IPS-11a (cell line): ENCODE results near the gene PNPLA8.
"Not testable (repeated sequence)": the region's sequence is repeated elsewhere in the genome, so short reads cannot be mapped to it uniquely, and the experiment has no call there.

Experiments
- H3K4me3 ChIP-seq: one replicate; pipeline ENCODE4 v1.5.1; 2013; ENCODE audit warnings: low read depth, low read length, control low read depth

The PNPLA8 gene

GRCh38 chr7:108479751-108480150, 46.2 kb downstream of the PNPLA8 start:
- H3K4me3 ChIP-seq: no peak overlapping the region

- H3K4me3 ChIP-seq: no peak overlapping the region
Observed at GRCh38 chr7:108479118-108479517, 46.8 kb downstream of the PNPLA8 start.

DNA sequence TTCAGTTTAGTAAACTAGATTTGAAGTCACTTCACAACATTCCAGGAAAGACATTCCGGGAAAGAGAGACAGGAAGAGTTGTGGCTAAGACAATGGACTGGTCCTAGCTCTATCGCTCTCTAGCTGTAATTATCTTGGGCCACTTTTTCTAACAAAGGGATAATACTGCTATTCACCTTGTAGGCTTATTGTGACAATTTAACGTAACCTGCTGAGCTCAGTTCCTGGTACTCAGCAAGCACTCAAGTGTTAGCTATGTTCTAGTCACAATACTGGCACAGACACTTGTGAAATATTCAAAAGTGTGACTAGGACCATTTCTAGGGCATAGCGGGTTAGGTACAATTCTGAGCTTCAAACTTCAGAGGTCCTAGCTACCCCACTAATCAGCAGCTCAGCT, 57.7 kb downstream of the PNPLA8 start:
- H3K4me3 ChIP-seq: no peak overlapping the region

GRCh38 chr7:108467391-108467790, 58.5 kb downstream of the PNPLA8 start:
- H3K4me3 ChIP-seq: no peak overlapping the region

DNA sequence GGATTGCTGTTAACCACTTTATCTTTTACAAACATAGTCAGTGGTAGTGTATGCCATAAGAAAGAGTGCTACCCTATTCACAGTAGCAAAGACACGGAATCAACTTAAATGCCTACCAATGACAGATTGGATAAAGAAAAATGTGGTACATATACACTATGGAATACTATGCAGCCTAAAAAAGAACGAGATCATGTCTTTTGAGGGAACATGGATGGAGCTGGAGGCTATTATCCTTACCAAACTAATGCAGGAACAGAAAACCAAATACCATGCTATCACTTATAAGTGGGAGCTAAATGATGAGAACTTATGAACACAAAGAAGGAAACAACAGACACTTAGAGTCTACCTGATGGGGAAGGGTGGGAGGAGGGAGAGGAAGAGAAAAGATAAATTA, 59.6 kb downstream of the PNPLA8 start:
- H3K4me3 ChIP-seq: not testable (repeated sequence)

DNA sequence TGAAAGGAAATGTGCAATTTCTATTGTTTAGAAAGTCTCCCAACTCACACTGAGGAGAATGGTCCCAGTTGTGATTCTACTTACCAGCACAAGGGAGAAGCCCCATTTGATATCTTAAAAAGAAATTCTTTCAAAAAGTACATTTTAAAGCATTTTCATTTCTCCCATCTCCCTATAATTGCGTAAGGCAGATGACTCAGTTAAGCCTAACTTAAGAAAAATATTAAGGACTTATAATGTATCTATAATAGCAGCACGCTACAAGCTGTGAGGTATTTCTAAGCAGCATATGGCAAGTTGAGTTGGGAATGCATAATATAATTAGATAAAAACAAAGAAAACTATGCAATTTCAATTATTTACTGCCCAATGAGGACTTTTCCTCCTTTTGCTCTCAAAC, 61.2 kb downstream of the PNPLA8 start:
- no peak overlapping the region for H3K4me3 ChIP-seq

DNA sequence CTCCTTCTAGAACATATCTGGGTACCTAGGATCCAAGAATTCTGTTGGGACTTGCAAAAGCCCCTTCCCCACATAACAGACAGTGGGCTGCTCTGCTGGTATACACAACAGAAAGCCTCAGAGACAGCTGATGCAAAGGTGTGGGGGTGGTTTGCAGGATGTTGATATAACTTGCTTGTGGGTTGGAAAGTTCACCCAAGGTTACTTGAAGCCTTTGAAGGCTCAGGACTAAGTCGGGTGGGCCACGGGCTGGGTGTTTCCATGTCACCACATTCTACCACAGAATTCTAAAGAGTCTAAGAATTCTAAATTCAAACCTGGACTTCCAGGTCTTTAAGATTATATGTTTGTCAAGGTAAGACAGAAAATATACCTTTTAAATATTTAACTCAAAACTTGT, 62.3 kb downstream of the PNPLA8 start:
- no peak overlapping the region for H3K4me3 ChIP-seq

DNA sequence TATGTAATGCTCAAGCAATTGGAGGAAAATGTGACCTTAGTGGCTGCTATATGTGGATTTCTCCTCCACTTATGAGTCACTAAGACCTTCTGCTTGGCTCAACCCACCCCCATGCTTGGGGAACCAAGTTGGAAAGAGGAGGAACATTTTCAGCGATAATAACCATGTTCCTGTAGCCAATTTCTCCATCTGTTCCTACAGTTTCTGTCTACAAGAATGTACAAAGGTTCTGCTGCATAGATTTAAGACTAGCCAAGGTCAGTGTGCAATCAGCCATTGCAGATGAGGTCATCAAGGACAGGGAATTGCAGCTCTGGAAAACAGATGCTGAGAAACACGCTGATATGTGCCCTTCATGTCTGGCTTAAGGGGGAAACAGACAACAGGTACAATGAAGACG, 64.1 kb downstream of the PNPLA8 start:
- no peak overlapping the region for H3K4me3 ChIP-seq

- H3K4me3 ChIP-seq: no peak overlapping the region
Observed at GRCh38 chr7:108460964-108461363, 65.0 kb downstream of the PNPLA8 start.

GRCh38 chr7:108459922-108460551, 65.9 kb downstream of the PNPLA8 start:
- H3K4me3 ChIP-seq: no peak overlapping the region

DNA sequence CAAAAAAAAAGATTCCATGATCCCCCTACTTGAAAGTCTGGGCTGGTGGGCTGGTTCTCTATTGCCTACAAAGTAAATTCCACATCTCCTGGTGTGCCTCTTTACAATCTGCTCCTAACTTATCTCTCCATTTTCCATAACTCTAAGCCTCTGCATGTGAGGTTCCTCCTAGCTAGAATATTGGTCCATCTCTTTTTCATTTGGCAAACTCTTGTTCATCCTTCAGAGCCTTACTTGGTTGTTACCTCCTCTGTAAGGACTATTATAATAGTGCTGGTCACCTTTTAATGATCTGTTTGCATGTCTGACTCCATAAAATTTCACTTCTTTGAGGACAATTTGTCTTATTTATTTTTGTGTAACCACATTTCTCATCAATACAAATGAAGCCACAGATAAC, 68.1 kb downstream of the PNPLA8 start:
- no peak overlapping the region for H3K4me3 ChIP-seq

DNA sequence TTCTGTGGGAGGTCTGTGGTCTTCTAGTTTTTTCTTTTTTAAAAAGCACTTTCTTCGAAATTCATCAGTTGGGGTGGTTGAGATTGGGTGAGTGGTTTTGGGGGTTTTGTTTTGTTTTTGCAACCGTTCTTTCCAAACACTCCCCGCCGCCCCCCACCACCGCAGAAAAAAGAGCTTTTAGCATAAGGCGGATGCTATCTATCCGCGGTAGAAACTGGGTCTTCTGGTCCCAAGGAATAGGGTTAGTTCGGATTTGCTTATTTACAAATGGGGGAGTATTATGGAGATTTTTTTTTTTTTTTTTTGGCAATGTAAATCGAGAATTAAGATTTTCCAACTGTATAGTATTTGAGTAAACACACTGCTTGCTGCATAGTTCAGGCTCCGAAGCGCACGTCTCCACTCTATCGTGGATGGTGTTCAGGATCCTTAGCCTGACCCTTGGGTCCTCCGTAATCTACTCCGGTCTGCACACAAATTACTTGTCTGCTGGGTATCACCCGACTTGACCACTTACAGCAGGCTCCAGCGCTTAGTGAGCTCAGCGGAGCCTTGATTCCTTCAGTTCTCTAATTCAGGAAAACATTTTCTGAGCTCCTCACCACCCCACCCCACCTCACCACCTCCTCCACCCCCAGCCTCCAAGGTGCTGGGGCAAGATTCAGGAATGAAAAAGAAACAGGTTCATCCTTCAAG, 68.9 kb downstream of the PNPLA8 start:
- peak overlapping the region; percentile 37 for H3K4me3 ChIP-seq

- H3K4me3 ChIP-seq: peak within 1 kb of the TSS; percentile 69
Observed at GRCh38 chr7:108455998-108456677, 69.8 kb downstream of the PNPLA8 start, which contains the start of gene NRCAM. Gene NRCAM (minus strand): TSS chr7:108456436. CDS start chr7:108240064, 216,372 bp downstream.

DNA sequence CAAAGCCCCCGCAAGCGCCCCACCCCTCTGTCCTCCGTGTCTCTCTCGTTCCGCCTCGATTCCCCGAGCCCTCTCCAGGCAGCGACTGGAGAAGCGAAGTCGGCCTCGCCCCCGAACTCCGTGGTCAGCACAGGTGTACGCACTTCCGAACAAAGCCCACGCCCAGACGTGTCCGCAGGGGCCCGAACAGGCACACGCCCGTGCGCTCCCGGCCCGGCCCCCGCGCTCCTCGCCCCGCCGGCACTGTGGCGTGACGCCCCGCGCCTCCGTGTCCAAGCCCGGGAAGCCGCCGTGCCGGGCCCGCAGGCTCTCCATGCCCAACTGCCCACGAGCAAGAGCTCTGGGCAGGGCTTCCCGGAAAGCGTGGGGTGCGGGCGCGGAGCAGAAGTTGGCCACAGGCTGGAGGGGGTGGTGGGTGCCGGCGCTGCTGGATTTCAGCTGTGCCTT, 70.4 kb downstream of the PNPLA8 start:
- H3K4me3 ChIP-seq: peak overlapping the region; percentile 69

- H3K4me3 ChIP-seq: peak overlapping the region; percentile 69
Observed at GRCh38 chr7:108454674-108455550, 71.0 kb downstream of the PNPLA8 start.

- peak overlapping the region; percentile 69 for H3K4me3 ChIP-seq
Observed at GRCh38 chr7:108454317-108454673, 71.6 kb downstream of the PNPLA8 start.

GRCh38 chr7:108453320-108453719, 72.6 kb downstream of the PNPLA8 start:
- H3K4me3 ChIP-seq: no peak overlapping the region

DNA sequence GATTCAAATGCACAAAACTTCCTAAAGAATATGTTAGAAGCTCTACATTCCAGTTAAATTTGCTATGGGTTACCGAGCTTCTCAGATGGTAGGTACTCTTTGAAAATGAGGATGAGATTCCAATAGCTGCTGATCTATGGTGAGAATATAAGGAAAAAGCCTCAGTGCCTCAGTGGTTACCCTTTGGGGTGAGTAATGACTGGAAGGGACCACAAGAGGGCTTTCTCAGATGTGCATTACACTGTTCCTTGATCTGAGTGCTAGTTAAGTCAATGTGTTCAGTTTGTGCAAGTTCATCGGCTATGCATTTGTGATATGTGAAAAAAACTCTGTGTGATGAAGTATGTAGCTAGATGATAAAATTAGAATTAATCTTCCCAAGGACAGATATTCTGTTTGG, 73.2 kb downstream of the PNPLA8 start:
- H3K4me3 ChIP-seq: no peak overlapping the region

- H3K4me3 ChIP-seq: no peak overlapping the region
Observed at GRCh38 chr7:108451296-108451848, 74.6 kb downstream of the PNPLA8 start.

DNA sequence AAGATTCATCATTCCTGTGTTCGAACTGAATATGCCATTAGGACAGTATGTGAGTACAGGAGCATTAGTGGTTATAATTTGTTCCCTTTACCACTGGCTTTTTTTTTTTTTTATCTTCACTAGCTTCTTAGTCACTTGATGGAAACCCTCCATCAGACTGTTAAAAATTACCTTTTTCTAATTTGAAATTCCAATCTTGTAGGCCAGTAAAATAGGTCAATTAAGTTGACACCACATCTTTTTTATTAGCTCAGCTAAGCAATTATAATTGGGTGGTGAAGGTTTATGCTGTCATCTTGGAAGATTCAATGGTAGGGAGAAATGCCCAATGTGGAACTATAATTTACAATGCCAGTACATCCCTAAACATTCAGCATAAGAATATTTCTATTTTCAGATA, 75.8 kb downstream of the PNPLA8 start:
- H3K4me3 ChIP-seq: no peak overlapping the region

- H3K4me3 ChIP-seq: no peak overlapping the region
Observed at GRCh38 chr7:108449521-108449920, 76.4 kb downstream of the PNPLA8 start.
